SK-N-SH (cell line): Measurements from ENCODE around the gene BTBD18. TPM values are rescaled to one million over a fixed set of nuclear protein-coding genes. Genes with fewer than 3 reads are reported as not detected.

Source experiments
- CTCF ChIA-PET: fragments of 300-600, 350-600 bp; formaldehyde crosslinking; extraction: SDS; loops from one replicate; lab custom pipeline; 2021; lab: Yijun Ruan, JAX
- POLR2A ChIA-PET: fragments of 350-600 bp; sonication (Branson Sonifier 250); formaldehyde crosslinking; extraction: SDS; loops from one replicate; lab custom pipeline; 2020; ENCODE audit warnings: antibody characterized with exemption, inconsistent platforms; lab: Yijun Ruan, JAX
- DNase-seq: peaks from one replicate; pipeline ENCODE4 v3.0.0; 2012
- H2AFZ ChIP-seq: fragments of 200-600 bp; sonication (generic); 2 replicates; pipeline ENCODE4 v1.8.1; 2016; ENCODE audit warnings: antibody characterized with exemption, mild to moderate bottlenecking, low read depth
- H3F3A ChIP-seq: fragments of 200-600 bp; sonication (generic); replicated peaks from 2 replicates; pipeline ENCODE3; 2016; ENCODE audit warnings: antibody characterized with exemption, mild to moderate bottlenecking; ENCODE audit not compliant: insufficient read depth
- H3K27ac ChIP-seq, 2 experiments: fragments of 200-500 bp in 1 of 2; fragments of 200-600 bp in 1 of 2; sonication (Bioruptor generic) in 1 of 2; sonication (generic), shearing (Covaris generic) in 1 of 2; 2 replicates each; pipeline versions ENCODE4 v1.5.1 to v1.6.1; 2014 to 2016; ENCODE audit warnings: low read depth in 2 of 2, inconsistent platforms in 1 of 2, low read length in 1 of 2, mild to moderate bottlenecking in 1 of 2, mixed read lengths in 1 of 2
- H3K27me3 ChIP-seq: fragments of 200-600 bp; sonication (generic), shearing (Covaris generic); 2 replicates; pipeline ENCODE4 v1.6.1; 2016; ENCODE audit warnings: mixed run types; ENCODE audit not compliant: insufficient read depth
- H3K36me3 ChIP-seq, 2 experiments: fragments of 200-500 bp in 1 of 2; fragments of 200-600 bp in 1 of 2; sonication (Bioruptor generic) in 1 of 2; sonication (generic) in 1 of 2; replicated peaks in 1 of 2; 2 replicates each; pipeline versions ENCODE3 to v1.5.1; 2014 to 2016; ENCODE audit warnings: low read length in 1 of 2, mild to moderate bottlenecking in 1 of 2; ENCODE audit not compliant: insufficient read depth in 2 of 2, control insufficient read depth in 1 of 2
- H3K4me1 ChIP-seq, 2 experiments: fragments of 200-500 bp in 1 of 2; fragments of 200-600 bp in 1 of 2; sonication (Bioruptor generic) in 1 of 2; sonication (generic), shearing (Covaris generic) in 1 of 2; 2 replicates each; pipeline versions ENCODE4 v1.5.1 to v1.6.1; 2014 to 2016; ENCODE audit warnings: low read depth in 1 of 2, low read length in 1 of 2, mixed run types in 1 of 2; ENCODE audit not compliant: insufficient read depth in 2 of 2, control insufficient read depth in 1 of 2
- H3K4me2 ChIP-seq: fragments of 200-600 bp; sonication (generic), shearing (Covaris generic); 2 replicates; pipeline ENCODE4 v1.6.1; 2017; ENCODE audit warnings: mixed run types
- H3K4me3 ChIP-seq, 2 experiments: fragments of 200-500 bp in 1 of 2; fragments of 200-600 bp in 1 of 2; sonication (Bioruptor generic) in 1 of 2; sonication (generic), shearing (Covaris generic) in 1 of 2; 2 replicates each; pipeline versions ENCODE4 v1.5.1 to v1.8.1; 2014 to 2016; ENCODE audit warnings: low read depth in 2 of 2, inconsistent platforms in 1 of 2, low read length in 1 of 2, mild to moderate bottlenecking in 1 of 2, mixed read lengths in 1 of 2, moderate library complexity in 1 of 2
- H3K79me2 ChIP-seq: fragments of 200-600 bp; sonication (generic); 2 replicates; pipeline ENCODE4 v1.8.1; 2017; ENCODE audit warnings: mild to moderate bottlenecking; ENCODE audit not compliant: insufficient read depth
- H3K9ac ChIP-seq: fragments of 200-600 bp; sonication (generic); 2 replicates; pipeline ENCODE4 v1.6.1; 2017; ENCODE audit warnings: mixed run types
- H3K9me2 ChIP-seq: fragments of 200-600 bp; sonication (generic); 2 replicates; pipeline ENCODE4 v1.6.1; 2017; ENCODE audit warnings: mixed run types
- H3K9me3 ChIP-seq: fragments of 200-600 bp; sonication (generic); 2 replicates; pipeline ENCODE4 v1.6.1; 2017; ENCODE audit warnings: mixed run types, mild to moderate bottlenecking, moderate library complexity
- H4K20me1 ChIP-seq: fragments of 200-600 bp; sonication (generic); 2 replicates; pipeline ENCODE4 v1.6.1; 2017; ENCODE audit warnings: mild to moderate bottlenecking, mixed run types; ENCODE audit not compliant: insufficient read depth
- CHD2 ChIP-seq: fragments of 150-350 bp; IDR thresholded peaks from 2 replicates; pipeline ENCODE4 v1.6.1; 2018; ENCODE audit warnings: low read length; ENCODE audit not compliant: partially characterized antibody
- EP300 ChIP-seq, 2 experiments: IDR thresholded peaks; 2 replicates each; pipeline versions ENCODE4 v1.4.0 to v1.6.1; 2012; ENCODE audit warnings: borderline replicate concordance in 1 of 2, low read depth in 1 of 2, low read length in 1 of 2
- EZH2phosphoT487 ChIP-seq: fragments of 200-600 bp; sonication (generic); IDR thresholded peaks from 2 replicates; pipeline ENCODE4 v1.6.1; 2017; ENCODE audit warnings: low read depth, mixed run types, mild to moderate bottlenecking, antibody characterized with exemption, moderate library complexity, borderline replicate concordance
- FOXJ3 ChIP-seq: sonication (generic); formaldehyde crosslinking; IDR thresholded peaks from 2 replicates; pipeline ENCODE4 v1.5.1; 2020; ENCODE audit warnings: mild to moderate bottlenecking, missing genetic modification reagents
- GATA2 ChIP-seq: sonication (generic); formaldehyde crosslinking; IDR thresholded peaks from 2 replicates; pipeline ENCODE4 v1.5.0; 2020; ENCODE audit warnings: mild to moderate bottlenecking, missing genetic modification reagents
- JUND ChIP-seq: IDR thresholded peaks from 2 replicates; pipeline ENCODE4 v1.4.0; 2012
- MEF2A ChIP-seq: IDR thresholded peaks from 2 replicates; pipeline ENCODE4 v1.4.0; 2012; ENCODE audit warnings: low read depth, borderline replicate concordance
- NFIC ChIP-seq: IDR thresholded peaks from 2 replicates; pipeline ENCODE4 v1.4.0; 2012; ENCODE audit warnings: borderline replicate concordance
- RAD21 ChIP-seq: IDR thresholded peaks from 2 replicates; pipeline ENCODE4 v1.6.1; 2012; ENCODE audit warnings: mild to moderate bottlenecking, low read length
- RCOR1 ChIP-seq: fragments of 150-350 bp; IDR thresholded peaks from 2 replicates; pipeline ENCODE4 v1.6.1; 2017; ENCODE audit warnings: antibody characterized with exemption, low read length
- REST ChIP-seq: IDR thresholded peaks from 2 replicates; pipeline ENCODE4 v1.6.1; 2012; ENCODE audit warnings: mild to moderate bottlenecking, low read depth, low read length, moderate library complexity
- SIN3A ChIP-seq: IDR thresholded peaks from 2 replicates; pipeline ENCODE4 v1.6.1; 2012; ENCODE audit warnings: low read depth, mild to moderate bottlenecking, low read length, moderate library complexity, borderline replicate concordance
- SMC3 ChIP-seq: IDR thresholded peaks from 2 replicates; pipeline ENCODE4 v1.6.1; 2012; ENCODE audit warnings: low read depth, low read length, improper control_type of control experiment
- TAF1 ChIP-seq: IDR thresholded peaks from 2 replicates; pipeline ENCODE4 v1.6.1; 2012; ENCODE audit warnings: low read depth, mild to moderate bottlenecking, low read length, moderate library complexity, borderline replicate concordance
- TCF12 ChIP-seq: IDR thresholded peaks from 2 replicates; pipeline ENCODE4 v1.4.0; 2012
- USF2 ChIP-seq: fragments of 150-350 bp; IDR thresholded peaks from 2 replicates; pipeline ENCODE4 v1.6.1; 2017; ENCODE audit warnings: antibody characterized with exemption, low read length, low read depth, borderline replicate concordance
- WGBS: methylation state at CpG from one replicate; pipeline ENCODE4 v1.1.6; 2017; ENCODE audit warnings: low lambda C conversion rate; 5-methylcytosine and 5-hydroxymethylcytosine counted together
- polyA plus RNA-seq, 3 experiments: library from polyadenylated mRNA; depleted of rRNA; stranded (reverse); fragments of >200 nt; gene quantifications; 2 replicates each; pipeline ENCODE4 v1.2.3, GENCODE V29; 2012

BTBD18 gene
- polyA plus RNA-seq, 1 of the 3 experiments (the other 2 are of a cell fraction), result not detected

- H3K9me3 ChIP-seq, result no peaks in the 10 kb centered on the region
- H3F3A ChIP-seq, result peaks cover 34% of the 10 kb centered on the region
- H3K9me2 ChIP-seq, result no peaks in the 10 kb centered on the region
- H3K36me3 ChIP-seq, result peaks cover 40 to 53% of the 10 kb centered on the region in 2 experiments
- no peak for DNase-seq
- 98% methylated on average over 5 of the region's 6 CpGs for WGBS
- peaks cover 0 to 3% of the 10 kb centered on the region in 2 experiments; a peak in 1 of 4 replicates for H3K4me1 ChIP-seq
- ChIA-PET CTCF (interaction anchor here (1.1 to 1.5 kb wide), 4 partner anchors 17 to 178 kb away, joined by 3 to 4 read pairs (median 4); no protein-coding TSS in a partner anchor), POLR2A (interaction anchor here (0.6 kb wide), 2 partner anchors 11 to 464 kb away, joined by 3 to 4 read pairs; no protein-coding TSS in a partner anchor)
- no peak overlapping the region for H3K4me3 ChIP-seq
- H3K4me2 ChIP-seq, result no peak overlapping the region
- peaks cover 55% of the 10 kb centered on the region for H3K79me2 ChIP-seq
- no peak overlapping the region for H2AFZ ChIP-seq
- H3K27ac ChIP-seq, result no peak overlapping the region
- no peak overlapping the region for H3K9ac ChIP-seq
- H3K27me3 ChIP-seq, result no peaks in the 10 kb centered on the region
- no peak for TF ChIP-seq GATA2 (CRISPR knock-in tag)
- no peak for TF ChIP-seq SMC3
- no peak for TF ChIP-seq REST
- TF ChIP-seq FOXJ3 (CRISPR knock-in tag), result no peak
- TF ChIP-seq USF2, result no peak
- TF ChIP-seq CHD2, result no peak
- TF ChIP-seq MEF2A, result no peak
- TF ChIP-seq NFIC, result no peak
- TF ChIP-seq EZH2phosphoT487, result no peak
- TF ChIP-seq SIN3A, result no peak
- no peak for TF ChIP-seq JUND
- TF ChIP-seq TCF12, result no peak
- TF ChIP-seq RAD21, result no peak
- H4K20me1 ChIP-seq, result no peaks in the 10 kb centered on the region; the same call in 1 of the 2 replicates
These were observed 46.7 kb downstream of the BTBD18 start for GRCh38 chr11:57704932-57705331.

- 100% methylated on average over 4 of the region's 4 CpGs for WGBS
- Histone ChIP-seq H3K27ac (0 out of 4 replicates have a peak overlapping the region, but pooled peaks of 1 of the 2 experiments have one; percentile 21), H3K4me3 (no peak overlapping the region), H3K36me3 (peaks cover 56 to 65% of the 10 kb centered on the region in 2 experiments), H3K4me2 (no peak overlapping the region), H4K20me1 (no peaks in the 10 kb centered on the region; the same call in 1 of the 2 replicates), H3K9ac (no peak overlapping the region), H3K27me3 (no peaks in the 10 kb centered on the region), H3K9me2 (no peaks in the 10 kb centered on the region), H3K9me3 (no peaks in the 10 kb centered on the region), H2AFZ (no peak overlapping the region), H3K79me2 (peaks cover 39% of the 10 kb centered on the region), H3F3A (peaks cover 34% of the 10 kb centered on the region), H3K4me1 (peaks cover 0 to 3% of the 10 kb centered on the region in 2 experiments; a peak in 1 of 4 replicates)
- DNase-seq, result no peak
- POLR2A ChIA-PET, result interaction anchor here (1.3 kb wide), 1 partner anchor 8 kb away, joined by 5 read pairs; the partner anchor contains the start of gene MED19
- CTCF ChIA-PET, result interaction anchor here (1.5 to 3.7 kb wide), 2 partner anchors 97 to 177 kb away, joined by 4 to 15 read pairs; no protein-coding TSS in a partner anchor
- TF ChIP-seq JUND (no peak), RAD21 (no peak), USF2 (no peak), REST (no peak), EP300 (IDR thresholded peaks at IDR 0.05; ENCODE audit: borderline replicate concordance in 1 of 2, low read depth in 1 of 2, low read length in 1 of 2) (no peak), NFIC (no peak), SMC3 (no peak), TAF1 (no peak), RCOR1 (no peak)
These were observed 48.3 kb downstream of the BTBD18 start for GRCh38 chr11:57703341-57703740.
